Pancreas (tissue), 10 donors: ENCODE results near the gene MS4A7. TPM values are rescaled to one million over a fixed set of nuclear protein-coding genes. Genes with fewer than 3 reads are reported as not detected.
A peak's percentile ranks its signal among the peaks of the same experiment; 100 is the strongest.

Source experiments
- ATAC-seq, 4 donors: fragments of 200-7000 bp; cut with Tn5 transposase; one replicate each; pipeline versions ENCODE4 v1.8.0 to v1.9.1; 2020; ENCODE audit warnings: mild to moderate bottlenecking in 4 of 4, moderate library complexity in 4 of 4
- DNase-seq, 6 donors: peaks; one replicate each; pipeline ENCODE4 v3.0.0-alpha.2; 2020
- FAIRE-seq: peaks from 2 replicates; lab custom pipeline; 2012; peaks lifted over from hg19 to GRCh38; lab: Jason Lieb, UNC
- H3K27ac ChIP-seq, 4 donors: fragments of 200-600 bp; sonication (generic); 1 replicate in 3 of 4; 2 replicates in 1 of 4; pipeline versions ENCODE4 v1.5.0 to v1.8.0; 2020
- H3K27me3 ChIP-seq, 4 donors: fragments of 200-600 bp; one replicate each; pipeline ENCODE4 v1.8.0; 2021
- H3K36me3 ChIP-seq, 3 donors: fragments of 200-600 bp; sonication (generic) in 1 of 3; one replicate each; pipeline versions ENCODE4 v1.5.0 to v1.8.0; 2020 to 2021
- H3K4me1 ChIP-seq, 3 donors: fragments of 200-600 bp; one replicate each; pipeline ENCODE4 v1.8.0; 2021
- H3K4me3 ChIP-seq, 4 donors: fragments of 200-600 bp; sonication (generic) in 2 of 4; one replicate each; pipeline versions ENCODE4 v1.5.0 to v1.8.0; 2020 to 2021
- H3K9me3 ChIP-seq, 4 donors: fragments of 200-600 bp; one replicate each; pipeline ENCODE4 v1.8.0; 2021
- WGBS, 2 donors: extraction: QIAGEN DNeasy Blood & Tissue Kit; methylation state at CpG; one replicate each; pipeline ENCODE4 v1.1.7; 2013; 5-methylcytosine and 5-hydroxymethylcytosine counted together
- intact Hi-C, 3 donors: fragments of 100-400 bp; cut with DNase I; formaldehyde crosslinking; loops; one replicate each; pipeline versions ENCODE4 v1.11.1 to v1.14.2; 2022
- polyA plus RNA-seq, 2 donors: library from polyadenylated mRNA; stranded (reverse); fragments of 200-250 nt; gene quantifications; one replicate each; pipeline ENCODE4 v1.2.3, GENCODE V29; 2013
- total RNA-seq, 6 donors: library from RNA; stranded (reverse); fragmentation: NEBNext Ultra II Directional in 4 of 6; extraction: Animal tissue kit (Norgen Biotek cat#: 25700) in 4 of 6; gene quantifications; one replicate each; pipeline versions ENCODE4 v1.2.1 to v1.2.4, GENCODE V29; 2021 to 2023
- TF ChIP-seq, protein P1 (sequence below), 4 donors: fragments of 200-600 bp; sonication (generic) in 3 of 4; IDR thresholded peaks; one replicate each; pipeline versions ENCODE4 v1.5.0 to v1.8.0; 2021; ENCODE audit warnings: antibody characterized with exemption in 4 of 4
- donor health status: healthy with polysubstance abuse.
- donor health status: DM: no; HTN: no; CAD: no; lungs with moderate emphysema.
- donor health status: DM: no; HTN: no; CAD: no.
- donor health status: control.
- donor health status: control.
- donor health status: Bipolar disorder and iron deficiency.
- donor health status: DM: yes; HTN: yes; CAD: no.
- donor health status: DM: no; HTN: no; CAD: no.
- donor health status: DM: no; HTN: no; CAD: no.
- donor health status: DM: yes; HTN: yes; CAD: no.

The MS4A7 gene
- total and polyA plus RNA-seq, 8 donors = 1.4 to 26.2 (median 3.1) TPM

- Histone ChIP-seq H3K9me3 (no peaks in the 10 kb centered on the region), H3K4me3 (no peak overlapping the region), H3K27ac (no peak overlapping the region), H3K4me1 (no peaks in the 10 kb centered on the region), H3K36me3 (no peaks in the 10 kb centered on the region), H3K27me3 (no peaks in the 10 kb centered on the region)
- no peak for FAIRE-seq
- TF ChIP-seq, protein P1, sequence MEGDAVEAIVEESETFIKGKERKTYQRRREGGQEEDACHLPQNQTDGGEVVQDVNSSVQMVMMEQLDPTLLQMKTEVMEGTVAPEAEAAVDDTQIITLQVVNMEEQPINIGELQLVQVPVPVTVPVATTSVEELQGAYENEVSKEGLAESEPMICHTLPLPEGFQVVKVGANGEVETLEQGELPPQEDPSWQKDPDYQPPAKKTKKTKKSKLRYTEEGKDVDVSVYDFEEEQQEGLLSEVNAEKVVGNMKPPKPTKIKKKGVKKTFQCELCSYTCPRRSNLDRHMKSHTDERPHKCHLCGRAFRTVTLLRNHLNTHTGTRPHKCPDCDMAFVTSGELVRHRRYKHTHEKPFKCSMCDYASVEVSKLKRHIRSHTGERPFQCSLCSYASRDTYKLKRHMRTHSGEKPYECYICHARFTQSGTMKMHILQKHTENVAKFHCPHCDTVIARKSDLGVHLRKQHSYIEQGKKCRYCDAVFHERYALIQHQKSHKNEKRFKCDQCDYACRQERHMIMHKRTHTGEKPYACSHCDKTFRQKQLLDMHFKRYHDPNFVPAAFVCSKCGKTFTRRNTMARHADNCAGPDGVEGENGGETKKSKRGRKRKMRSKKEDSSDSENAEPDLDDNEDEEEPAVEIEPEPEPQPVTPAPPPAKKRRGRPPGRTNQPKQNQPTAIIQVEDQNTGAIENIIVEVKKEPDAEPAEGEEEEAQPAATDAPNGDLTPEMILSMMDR (IDR thresholded peaks at IDR 0.05) = no peak
- ATAC-seq = peak in 1 of 4 donors; percentile 24
- 90 to 97% methylated on average over 2 of the region's 2 CpGs for WGBS, 2 donors
- DNase-seq = no peak
- intact Hi-C loops = no loop called here
Observed at GRCh38 chr11:60347084-60347797, 31.1 kb upstream of the MS4A7 start.

- FAIRE-seq (no peak), DNase-seq (no peak), ATAC-seq (no peak)
- Histone ChIP-seq H3K4me3 (no peak overlapping the region), H3K4me1 (no peaks in the 10 kb centered on the region), H3K36me3 (no peaks in the 10 kb centered on the region), H3K27me3 (no peaks in the 10 kb centered on the region), H3K27ac (no peak overlapping the region), H3K9me3 (no peaks in the 10 kb centered on the region)
- 53 to 76% methylated on average over 2 of the region's 2 CpGs for WGBS, 2 donors
- TF ChIP-seq, protein P1 (IDR thresholded peaks at IDR 0.05) = no peak
- intact Hi-C loops = no loop called here
Observed at GRCh38 chr11:60348116-60348515, 30.2 kb upstream of the MS4A7 start.

DNA sequence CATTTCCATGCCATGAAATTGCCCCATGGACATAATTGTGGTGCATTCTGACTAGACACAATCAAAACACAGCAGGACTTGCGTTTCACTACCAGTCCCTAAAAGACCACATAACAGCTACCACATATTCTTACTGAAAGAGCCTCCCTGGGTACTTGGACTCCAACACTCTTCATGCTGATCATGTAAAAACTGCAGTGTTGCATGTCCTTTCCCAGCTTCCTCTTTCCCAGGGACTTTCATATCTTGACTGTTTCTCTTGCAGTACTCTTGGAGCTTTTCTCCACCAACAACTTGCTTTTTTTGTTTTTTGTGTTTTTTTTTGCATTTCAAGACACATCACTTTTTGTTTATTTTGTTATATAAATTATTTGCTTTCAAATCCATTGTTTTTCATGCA lies 28.3 kb upstream of the MS4A7 start:
- H3K27ac ChIP-seq = no peak overlapping the region
- no peaks in the 10 kb centered on the region for H3K9me3 ChIP-seq
- no peaks in the 10 kb centered on the region for H3K36me3 ChIP-seq
- no peaks in the 10 kb centered on the region for H3K4me1 ChIP-seq
- H3K4me3 ChIP-seq = no peak overlapping the region
- H3K27me3 ChIP-seq = no peaks in the 10 kb centered on the region
- TF ChIP-seq, protein P1 (IDR thresholded peaks at IDR 0.05) = no peak
- FAIRE-seq (no peak), DNase-seq (no peak), ATAC-seq (peak in 1 of 4 donors; percentile 58)
- WGBS, 2 donors = 73 to 90% methylated on average over 1 of the region's 1 CpG
- intact Hi-C loops = no loop called here

DNA sequence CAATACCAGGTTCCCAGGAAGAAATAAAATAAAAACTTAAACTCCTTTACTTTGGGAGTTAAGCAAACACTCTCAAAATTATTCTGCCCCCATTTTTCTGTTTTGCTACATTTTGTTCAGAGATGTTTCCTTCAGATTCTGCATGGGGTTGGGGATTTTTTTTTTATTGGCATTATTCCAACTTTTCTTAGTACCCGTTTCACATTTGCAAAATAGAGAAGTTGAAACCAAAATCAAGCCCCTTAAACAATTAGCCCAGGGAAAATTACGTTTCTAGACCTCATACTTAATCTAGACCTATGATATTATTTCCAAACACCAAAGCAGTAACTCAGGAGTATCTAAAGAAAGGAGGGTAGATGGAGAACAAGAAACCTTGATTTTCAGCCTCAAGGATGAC lies 20.6 kb upstream of the MS4A7 start:
- no peak overlapping the region for H3K27ac ChIP-seq
- TF ChIP-seq, protein P1 (IDR thresholded peaks at IDR 0.05) = no peak
- WGBS, 2 donors = 22 to 49% methylated on average over 2 of the region's 2 CpGs
- ATAC-seq = no peak
- H3K27me3 ChIP-seq = no peaks in the 10 kb centered on the region
- H3K9me3 ChIP-seq = no peaks in the 10 kb centered on the region
- FAIRE-seq = no peak
- no peak for DNase-seq
- no peaks in the 10 kb centered on the region for H3K4me1 ChIP-seq
- no peaks in the 10 kb centered on the region for H3K36me3 ChIP-seq
- no peak overlapping the region for H3K4me3 ChIP-seq
- intact Hi-C loops = no loop called here

- Histone ChIP-seq H3K4me1 (no peaks in the 10 kb centered on the region), H3K27me3 (no peaks in the 10 kb centered on the region), H3K27ac (no peak overlapping the region), H3K4me3 (no peak overlapping the region), H3K9me3 (no peaks in the 10 kb centered on the region), H3K36me3 (no peaks in the 10 kb centered on the region)
- TF ChIP-seq, protein P1 (IDR thresholded peaks at IDR 0.05) = no peak
- FAIRE-seq = no peak
- intact Hi-C loops = loop anchor here in 2 of 3 donors (10.0 kb wide), 2 partner anchors 124 to 254 kb away; no protein-coding TSS in a partner anchor
- 66 to 82% methylated on average over 4 of the region's 4 CpGs for WGBS, 2 donors
- DNase-seq = no peak
- no peak for ATAC-seq
Observed at GRCh38 chr11:60360621-60361020, 17.7 kb upstream of the MS4A7 start.
